H9 (cell line): Measurements from ENCODE around the gene SHB. TPM values are rescaled to one million over a fixed set of nuclear protein-coding genes. Genes with fewer than 3 reads are reported as not detected.

Source experiments
- DNase-seq: peaks from one replicate; pipeline ENCODE4 v3.0.0-alpha.2; 2017
- H2AFZ ChIP-seq: one replicate; pipeline ENCODE4 v1.6.1; 2013; ENCODE audit warnings: mild to moderate bottlenecking, low read length, control low read depth, moderate library complexity
- H2AK5ac ChIP-seq: 2 replicates; pipeline ENCODE4 v1.6.1; 2013; ENCODE audit warnings: low read length, control low read depth, mixed read lengths; ENCODE audit not compliant: insufficient read length
- H2BK120ac ChIP-seq: one replicate; pipeline ENCODE4 v1.6.1; 2013; ENCODE audit warnings: low read depth, mild to moderate bottlenecking, low read length, control low read depth, inconsistent platforms; ENCODE audit not compliant: poor library complexity, severe bottlenecking
- H2BK12ac ChIP-seq: 2 replicates; pipeline ENCODE4 v1.6.1; 2013; ENCODE audit warnings: low read length, control low read depth, mixed read lengths, low read depth; ENCODE audit not compliant: insufficient read length
- H2BK15ac ChIP-seq: 2 replicates; pipeline ENCODE4 v1.6.1; 2013; ENCODE audit warnings: low read depth, low read length, control low read depth
- H2BK20ac ChIP-seq: one replicate; pipeline ENCODE4 v1.6.1; 2013; ENCODE audit warnings: low read depth, mild to moderate bottlenecking, low read length, control low read depth, inconsistent platforms; ENCODE audit not compliant: poor library complexity, severe bottlenecking
- H2BK5ac ChIP-seq: 2 replicates; pipeline ENCODE4 v1.6.1; 2013; ENCODE audit warnings: low read length, control low read depth, mixed read lengths; ENCODE audit not compliant: insufficient read length
- H3K14ac ChIP-seq: 2 replicates; pipeline ENCODE4 v1.6.1; 2013; ENCODE audit warnings: low read length, control low read depth; ENCODE audit not compliant: insufficient read depth
- H3K18ac ChIP-seq: 2 replicates; pipeline ENCODE4 v1.6.1; 2013; ENCODE audit warnings: low read depth, mild to moderate bottlenecking, mixed read lengths, low read length, control low read depth; ENCODE audit not compliant: insufficient read length
- H3K23ac ChIP-seq: 2 replicates; pipeline ENCODE4 v1.6.1; 2013; ENCODE audit warnings: low read length, control low read depth, mixed read lengths, low read depth; ENCODE audit not compliant: insufficient read length
- H3K23me2 ChIP-seq: 2 replicates; pipeline ENCODE4 v1.6.1; 2013; ENCODE audit warnings: low read depth, mild to moderate bottlenecking, mixed read lengths, low read length, control low read depth; ENCODE audit not compliant: insufficient read length, poor library complexity, severe bottlenecking
- H3K27ac ChIP-seq: 2 replicates; pipeline ENCODE4 v1.5.1; 2013; ENCODE audit warnings: low read length, control low read depth, mixed read lengths, low read depth; ENCODE audit not compliant: insufficient read length
- H3K27me3 ChIP-seq: 2 replicates; pipeline ENCODE4 v1.6.1; 2013; ENCODE audit warnings: low read length, control low read depth, inconsistent platforms; ENCODE audit not compliant: insufficient read depth
- H3K4ac ChIP-seq: 2 replicates; pipeline ENCODE4 v1.6.1; 2013; ENCODE audit warnings: low read depth, mild to moderate bottlenecking, control low read depth, inconsistent platforms, low read length, moderate library complexity
- H3K4me1 ChIP-seq: 2 replicates; pipeline ENCODE4 v1.6.1; 2013; ENCODE audit warnings: low read length, control low read depth, inconsistent platforms; ENCODE audit not compliant: insufficient read depth
- H3K4me2 ChIP-seq: 2 replicates; pipeline ENCODE4 v1.6.1; 2013; ENCODE audit warnings: low read length, control low read depth, mixed read lengths; ENCODE audit not compliant: insufficient read length, insufficient read depth
- H3K56ac ChIP-seq: 2 replicates; pipeline ENCODE4 v1.6.1; 2013; ENCODE audit warnings: low read depth, mild to moderate bottlenecking, mixed read lengths, low read length, control low read depth; ENCODE audit not compliant: insufficient read length
- H3K79me1 ChIP-seq: 2 replicates; pipeline ENCODE4 v1.6.1; 2013; ENCODE audit warnings: low read depth, mild to moderate bottlenecking, moderate library complexity, low read length, control low read depth, inconsistent platforms; ENCODE audit not compliant: insufficient read depth, poor library complexity, severe bottlenecking
- H3K79me2 ChIP-seq: 2 replicates; pipeline ENCODE4 v1.6.1; 2013; ENCODE audit warnings: low read length, control low read depth, inconsistent platforms; ENCODE audit not compliant: insufficient read depth
- H3K9ac ChIP-seq: 2 replicates; pipeline ENCODE4 v1.6.1; 2013; ENCODE audit warnings: low read length, control low read depth, mixed read lengths; ENCODE audit not compliant: insufficient read length; ENCODE audit errors: extremely low read depth
- H3K9me3 ChIP-seq: one replicate; pipeline ENCODE4 v1.6.1; 2013; ENCODE audit warnings: low read depth, low read length, inconsistent platforms; ENCODE audit not compliant: control insufficient read depth
- H3T11ph ChIP-seq: one replicate; pipeline ENCODE4 v1.6.1; 2013; ENCODE audit warnings: mild to moderate bottlenecking, low read length, control low read depth, inconsistent platforms
- H4K20me1 ChIP-seq: one replicate; pipeline ENCODE4 v1.6.1; 2013; ENCODE audit not compliant: control insufficient read depth, insufficient read length, insufficient read depth
- H4K5ac ChIP-seq: 2 replicates; pipeline ENCODE4 v1.6.1; 2013; ENCODE audit warnings: low read depth, mild to moderate bottlenecking, mixed read lengths, low read length, control low read depth; ENCODE audit not compliant: insufficient read length
- H4K8ac ChIP-seq: replicated peaks from 2 replicates; pipeline ENCODE4 v1.6.1; 2013; ENCODE audit warnings: low read length, control low read depth, mixed read lengths, low read depth; ENCODE audit not compliant: insufficient read length
- H4K91ac ChIP-seq: 2 replicates; pipeline ENCODE4 v1.6.1; 2013; ENCODE audit warnings: low read depth, mild to moderate bottlenecking, moderate library complexity, mixed read lengths, low read length, control low read depth; ENCODE audit not compliant: insufficient read length
- H3K27ac Mint-ChIP-seq, 3 experiments: 2 replicates in 2 of 3; 3 replicates in 1 of 3; pipeline ENCODE4 v1.8.0; 2020 to 2021; ENCODE audit warnings: mixed read lengths in 3 of 3, mild to moderate bottlenecking in 1 of 3, moderate library complexity in 1 of 3
- H3K27me3 Mint-ChIP-seq: 2 replicates; pipeline ENCODE4 v1.8.0; 2021; ENCODE audit warnings: low read depth, mild to moderate bottlenecking, moderate library complexity, mixed read lengths
- H3K36me3 Mint-ChIP-seq, 3 experiments: 2 replicates in 2 of 3; 3 replicates in 1 of 3; pipeline ENCODE4 v1.8.0; 2020 to 2021; ENCODE audit warnings: low read depth in 3 of 3, mixed read lengths in 3 of 3; ENCODE audit not compliant: insufficient read depth in 1 of 3
- H3K4me1 Mint-ChIP-seq, 2 experiments: 2 replicates each; pipeline ENCODE4 v1.8.0; 2020; ENCODE audit warnings: mixed read lengths in 2 of 2
- H3K4me3 Mint-ChIP-seq, 2 experiments: 2 replicates in 1 of 2; 3 replicates in 1 of 2; pipeline ENCODE4 v1.8.0; 2020 to 2021; ENCODE audit warnings: mild to moderate bottlenecking in 2 of 2, mixed read lengths in 2 of 2, moderate library complexity in 1 of 2
- H3K9me3 Mint-ChIP-seq, 2 experiments: 2 replicates in 1 of 2; 3 replicates in 1 of 2; pipeline ENCODE4 v1.8.0; 2020; ENCODE audit warnings: mild to moderate bottlenecking in 2 of 2, mixed read lengths in 2 of 2, moderate library complexity in 1 of 2
- CTCF ChIP-seq: fragments of 200-600 bp; sonication (generic); conservative IDR thresholded peaks from 3 replicates; pipeline ENCODE4 v1.8.0; 2021; ENCODE audit warnings: antibody characterized with exemption, mild to moderate bottlenecking
- WGBS: extraction: QIAGEN DNeasy Blood & Tissue Kit; methylation state at CpG from one replicate; pipeline ENCODE4 v1.1.7; 2013; ENCODE audit warnings: missing lambda C conversion rate, low lambda C conversion rate, mixed read lengths; ENCODE audit not compliant: insufficient read length; ENCODE audit errors: extremely low coverage; 5-methylcytosine and 5-hydroxymethylcytosine counted together
- total RNA-seq: library from RNA; stranded (reverse); gene quantifications from 2 replicates; pipeline ENCODE4 v1.2.1, GENCODE V29; 2021

Gene SHB
- total RNA-seq, 1 experiment from 2014 or later: 14.6 TPM

DNA sequence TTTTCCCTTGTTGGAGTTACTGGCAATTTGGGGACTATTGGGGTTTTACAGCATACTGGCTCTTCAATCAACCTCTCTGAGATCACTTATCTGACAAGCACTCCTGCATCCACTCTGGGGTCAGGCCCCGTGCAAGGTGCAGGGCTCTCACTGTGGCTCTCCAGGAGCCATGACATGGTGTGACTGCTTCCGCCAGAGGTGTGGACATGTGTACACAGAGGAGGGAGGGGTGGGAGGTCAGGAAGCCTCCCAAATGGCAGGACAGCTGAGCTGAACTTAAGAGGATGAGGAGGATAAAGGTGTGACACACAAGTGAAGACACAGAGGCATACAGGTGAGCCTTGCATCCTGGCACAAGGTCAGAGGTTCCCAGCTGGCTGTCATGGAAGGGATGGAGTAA, 24.3 kb downstream of the SHB start:
- H3K9me3 Mint-ChIP-seq: no peaks in the 10 kb centered on the region
- H4K5ac ChIP-seq: no peak overlapping the region
- H3K79me2 ChIP-seq: no peaks in the 10 kb centered on the region
- no peak overlapping the region for H2BK5ac ChIP-seq
- no peak overlapping the region; the same call in 1 of the 2 replicates for H3K14ac ChIP-seq
- peak overlapping the region in 2 of 3 experiments; percentile 58 to 77; a peak in 2 of 7 replicates for H3K27ac Mint-ChIP-seq
- H2BK15ac ChIP-seq: no peak overlapping the region
- H3K4me2 ChIP-seq: no peak overlapping the region
- no peak overlapping the region for H2AFZ ChIP-seq
- no peak overlapping the region for H3K18ac ChIP-seq
- peaks cover 9% of the 10 kb centered on the region; the same call in 1 of the 2 replicates for H3K4me1 ChIP-seq
- no peaks in the 10 kb centered on the region for H3K79me1 ChIP-seq
- H3T11ph ChIP-seq: no peak overlapping the region
- no peak overlapping the region for H3K9ac ChIP-seq
- H3K56ac ChIP-seq: no peak overlapping the region
- peaks cover 54 to 60% of the 10 kb centered on the region in 2 experiments for H3K4me1 Mint-ChIP-seq
- H3K23me2 ChIP-seq: no peaks in the 10 kb centered on the region
- no peak overlapping the region for H3K27ac ChIP-seq
- no peaks in the 10 kb centered on the region for H3K27me3 ChIP-seq
- no peak for TF ChIP-seq CTCF
- peaks cover 0 to 3% (median 2%) of the 10 kb centered on the region in 3 experiments; a peak in 2 of 7 replicates for H3K36me3 Mint-ChIP-seq
- no peak overlapping the region for H2BK12ac ChIP-seq
- H2BK120ac ChIP-seq: no peak overlapping the region
- H3K4me3 Mint-ChIP-seq: no peak overlapping the region
- no peak overlapping the region for H3K4ac ChIP-seq
- no CpG with 5 or more reads among the region's 2 CpGs for whole genome bisulfite sequencing
- DNase-seq: no peak
- H2AK5ac ChIP-seq: no peak overlapping the region
- no peaks in the 10 kb centered on the region for H4K20me1 ChIP-seq
- no peak overlapping the region for H2BK20ac ChIP-seq
- H3K9me3 ChIP-seq: no peaks in the 10 kb centered on the region
- H3K27me3 Mint-ChIP-seq: no peaks in the 10 kb centered on the region; the same call in none of the 2 replicates
- H3K23ac ChIP-seq: no peak overlapping the region
- H4K91ac ChIP-seq: no peak overlapping the region
- H4K8ac ChIP-seq: no peak overlapping the region
